Loucy (cell line): ENCODE measurements around the gene SND1.

Experiments used
- H2AFZ ChIP-seq: fragments of 200-600 bp; sonication (generic); 2 replicates; pipeline ENCODE4 v1.6.0; 2016; ENCODE audit warnings: antibody characterized with exemption, mild to moderate bottlenecking, low read length, moderate library complexity
- H3F3A ChIP-seq: fragments of 200-600 bp; 2 replicates; pipeline ENCODE4 v1.6.0; 2016; ENCODE audit warnings: antibody characterized with exemption, low read depth, mild to moderate bottlenecking
- H3K27me3 ChIP-seq: fragments of 200-600 bp; sonication (generic); 2 replicates; pipeline ENCODE4 v1.6.1; 2014; ENCODE audit warnings: low read length, mild to moderate bottlenecking; ENCODE audit not compliant: insufficient read depth, poor library complexity, severe bottlenecking
- H3K36me3 ChIP-seq: fragments of 200-600 bp; sonication (generic); 2 replicates; pipeline ENCODE4 v1.6.1; 2016; ENCODE audit warnings: low read length; ENCODE audit not compliant: insufficient read depth
- H3K4me1 ChIP-seq: fragments of 200-600 bp; sonication (generic); 2 replicates; pipeline ENCODE4 v1.5.1; 2014; ENCODE audit warnings: low read length, mild to moderate bottlenecking; ENCODE audit not compliant: insufficient read depth, poor library complexity, severe bottlenecking
- H3K4me2 ChIP-seq: fragments of 200-600 bp; sonication (generic); 2 replicates; pipeline ENCODE4 v1.6.0; 2014; ENCODE audit warnings: antibody characterized with exemption, low read length, low read depth, mild to moderate bottlenecking; ENCODE audit not compliant: poor library complexity, severe bottlenecking
- H3K4me3 ChIP-seq: fragments of 200-600 bp; sonication (generic); 2 replicates; pipeline ENCODE4 v1.5.1; 2014; ENCODE audit warnings: low read length, mild to moderate bottlenecking, mixed read lengths; ENCODE audit not compliant: poor library complexity, severe bottlenecking
- H3K79me2 ChIP-seq: fragments of 200-600 bp; sonication (generic); 2 replicates; pipeline ENCODE4 v1.6.1; 2014; ENCODE audit warnings: low read length; ENCODE audit not compliant: insufficient read depth
- H3K9ac ChIP-seq: fragments of 200-600 bp; sonication (generic); 2 replicates; pipeline ENCODE4 v1.6.0; 2014; ENCODE audit warnings: mild to moderate bottlenecking, low read depth, low read length, moderate library complexity; ENCODE audit not compliant: poor library complexity, severe bottlenecking
- H3K9me2 ChIP-seq: fragments of 200-600 bp; sonication (generic); replicated peaks from 2 replicates; pipeline ENCODE4 v1.6.1; 2016; ENCODE audit warnings: low read depth, low read length, mixed read lengths
- H3K9me3 ChIP-seq: fragments of 200-600 bp; sonication (generic); 2 replicates; pipeline ENCODE4 v1.6.1; 2014; ENCODE audit warnings: mild to moderate bottlenecking, antibody characterized with exemption, low read length, low read depth; ENCODE audit not compliant: insufficient read depth
- H4K20me1 ChIP-seq: fragments of 200-600 bp; sonication (generic); 2 replicates; pipeline ENCODE4 v1.6.0; 2014; ENCODE audit warnings: antibody characterized with exemption, low read length, mild to moderate bottlenecking; ENCODE audit not compliant: insufficient read depth, poor library complexity, severe bottlenecking
- CTCF ChIP-seq: fragments of 200-600 bp; sonication (generic); conservative IDR thresholded peaks from 2 replicates; pipeline ENCODE4 v1.5.1; 2014; ENCODE audit warnings: mild to moderate bottlenecking, antibody characterized with exemption, low read length
- EZH2phosphoT487 ChIP-seq: fragments of 200-600 bp; IDR thresholded peaks from 2 replicates; pipeline ENCODE4 v1.6.1; 2018; ENCODE audit warnings: antibody characterized with exemption, mild to moderate bottlenecking, moderate library complexity, borderline replicate concordance

SND1 gene

GRCh38 chr7:127713006-127713405, 61.0 kb downstream of the SND1 start:
- peaks cover 8% of the 10 kb centered on the region for H3K9me3 ChIP-seq
- peaks cover 77% of the 10 kb centered on the region for H3K36me3 ChIP-seq
- no peak overlapping the region for H2AFZ ChIP-seq
- H4K20me1 ChIP-seq: peaks cover 16% of the 10 kb centered on the region
- H3K9me2 ChIP-seq: no peaks in the 10 kb centered on the region
- no peaks in the 10 kb centered on the region for H3K27me3 ChIP-seq
- no peak overlapping the region for H3K4me2 ChIP-seq
- no peaks in the 10 kb centered on the region for H3F3A ChIP-seq
- peaks cover 5% of the 10 kb centered on the region; the same call in 1 of the 2 replicates for H3K79me2 ChIP-seq
- H3K4me3 ChIP-seq: no peak overlapping the region
- TF ChIP-seq EZH2phosphoT487: no peak
- peaks cover 2% of the 10 kb centered on the region for H3K4me1 ChIP-seq
- no peak overlapping the region for H3K9ac ChIP-seq

- Histone ChIP-seq H3K27me3 (no peaks in the 10 kb centered on the region), H4K20me1 (peaks cover 16% of the 10 kb centered on the region), H3K9me2 (no peaks in the 10 kb centered on the region), H3K4me3 (no peak overlapping the region), H3K4me1 (peaks cover 2% of the 10 kb centered on the region), H3K4me2 (no peak overlapping the region), H2AFZ (no peak overlapping the region), H3K79me2 (peaks cover 7% of the 10 kb centered on the region; the same call in 1 of the 2 replicates), H3K36me3 (peaks cover 78% of the 10 kb centered on the region), H3K9ac (no peak overlapping the region), H3K9me3 (peaks cover 8% of the 10 kb centered on the region), H3F3A (no peaks in the 10 kb centered on the region)
- no peak for TF ChIP-seq CTCF
- TF ChIP-seq EZH2phosphoT487: no peak
These were observed 61.8 kb downstream of the SND1 start for GRCh38 chr7:127713758-127714157.

- Histone ChIP-seq H3K4me3 (no peak overlapping the region), H4K20me1 (peaks cover 20% of the 10 kb centered on the region), H2AFZ (no peak overlapping the region), H3K27me3 (no peaks in the 10 kb centered on the region), H3F3A (no peaks in the 10 kb centered on the region), H3K79me2 (peaks cover 11% of the 10 kb centered on the region; the same call in 1 of the 2 replicates), H3K4me1 (peaks cover 2% of the 10 kb centered on the region), H3K9me3 (peaks cover 8% of the 10 kb centered on the region), H3K36me3 (peaks cover 71% of the 10 kb centered on the region), H3K9ac (no peak overlapping the region), H3K9me2 (no peaks in the 10 kb centered on the region), H3K4me2 (no peak overlapping the region)
- TF ChIP-seq EZH2phosphoT487 (no peak), CTCF (no peak)
These were observed 63.3 kb downstream of the SND1 start for GRCh38 chr7:127715272-127715671.

GRCh38 chr7:127715901-127716300, 63.9 kb downstream of the SND1 start:
- peaks cover 7% of the 10 kb centered on the region for H3K9me3 ChIP-seq
- H3F3A ChIP-seq: no peaks in the 10 kb centered on the region
- peaks cover 20% of the 10 kb centered on the region for H4K20me1 ChIP-seq
- no peak for TF ChIP-seq EZH2phosphoT487
- no peak for TF ChIP-seq CTCF
- H3K36me3 ChIP-seq: peaks cover 69% of the 10 kb centered on the region
- H2AFZ ChIP-seq: no peak overlapping the region
- H3K4me3 ChIP-seq: no peak overlapping the region
- H3K4me1 ChIP-seq: peaks cover 2% of the 10 kb centered on the region
- no peak overlapping the region for H3K4me2 ChIP-seq
- H3K9ac ChIP-seq: no peak overlapping the region
- H3K9me2 ChIP-seq: no peaks in the 10 kb centered on the region
- H3K79me2 ChIP-seq: peaks cover 11% of the 10 kb centered on the region; the same call in 1 of the 2 replicates
- no peaks in the 10 kb centered on the region for H3K27me3 ChIP-seq
